Choroid plexus epithelial cell (primary cell): ENCODE results near the gene PIK3CD.

Experiments
- DNase-seq: peaks from one replicate; pipeline ENCODE4 v3.0.0-alpha.2; 2010; ENCODE audit warnings: low read depth
- H3K4me3 ChIP-seq: 2 replicates; pipeline ENCODE4 v1.5.1; 2011; ENCODE audit warnings: low read depth, mild to moderate bottlenecking, control low read depth, low read length, moderate library complexity
- CTCF ChIP-seq: conservative IDR thresholded peaks from 2 replicates; pipeline ENCODE4 v1.5.1; 2011; ENCODE audit warnings: low read depth, mild to moderate bottlenecking, control low read depth, inconsistent platforms, low read length, moderate library complexity

PIK3CD gene

GRCh38 chr1:9605946-9606455 is 45.5 kb upstream of the PIK3CD start:
- no peak for TF ChIP-seq CTCF
- no peak overlapping the region for H3K4me3 ChIP-seq
- DNase-seq = no peak

- TF ChIP-seq CTCF = no peak
- no peak overlapping the region for H3K4me3 ChIP-seq
- DNase-seq = no peak
Observed at GRCh38 chr1:9606458-9606857, 45.1 kb upstream of the PIK3CD start.

GRCh38 chr1:9606948-9607347 is 44.6 kb upstream of the PIK3CD start:
- DNase-seq = no peak
- H3K4me3 ChIP-seq = no peak overlapping the region
- TF ChIP-seq CTCF = no peak

DNA sequence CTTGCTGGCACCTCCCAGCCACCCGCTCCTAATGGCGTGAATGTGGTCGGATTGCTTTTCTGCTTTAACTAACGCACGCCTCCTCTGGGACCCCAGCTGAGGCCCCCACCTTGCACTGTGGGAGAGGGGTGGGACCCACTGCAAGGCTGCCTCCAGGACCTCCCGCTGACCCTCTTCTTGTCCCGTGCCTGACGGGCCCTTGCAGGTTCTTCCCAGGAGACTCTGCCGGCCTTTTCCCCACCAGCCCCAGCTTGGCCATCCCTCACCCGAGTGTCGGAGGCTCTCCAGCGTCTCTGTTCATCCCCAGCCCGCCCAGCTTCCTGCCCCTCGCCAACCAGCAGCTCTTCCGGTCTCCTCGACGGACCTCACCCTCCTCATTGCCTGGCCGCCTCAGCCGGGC is 44.2 kb upstream of the PIK3CD start:
- no peak for TF ChIP-seq CTCF
- no peak for DNase-seq
- no peak overlapping the region for H3K4me3 ChIP-seq

GRCh38 chr1:9609998-9610397 is 41.5 kb upstream of the PIK3CD start:
- no peak for TF ChIP-seq CTCF
- DNase-seq = no peak
- H3K4me3 ChIP-seq = no peak overlapping the region

DNA sequence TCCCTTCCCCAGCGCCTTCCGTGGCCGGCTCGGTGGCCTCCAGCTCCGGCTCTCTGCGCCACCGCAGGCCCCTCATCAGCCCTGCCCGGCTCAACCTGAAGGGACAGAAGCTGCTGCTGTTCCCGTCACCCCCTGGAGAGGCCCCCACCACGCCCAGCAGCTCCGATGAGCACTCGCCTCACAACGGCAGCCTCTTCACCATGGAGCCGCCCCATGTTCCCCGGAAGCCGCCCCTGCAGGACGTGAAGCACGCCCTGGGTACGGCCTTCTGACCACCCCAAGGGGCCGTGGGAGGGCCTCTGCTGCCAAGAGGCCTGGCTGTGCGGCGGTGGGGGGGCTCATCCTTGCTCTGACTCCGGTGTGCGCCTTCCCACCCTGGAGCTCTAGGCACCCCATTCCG is 41.0 kb upstream of the PIK3CD start:
- no peak for TF ChIP-seq CTCF
- no peak overlapping the region for H3K4me3 ChIP-seq
- DNase-seq = no peak

- no peak for DNase-seq
- no peak overlapping the region for H3K4me3 ChIP-seq
- no peak for TF ChIP-seq CTCF
Observed at GRCh38 chr1:9611716-9612115, 39.8 kb upstream of the PIK3CD start.
